ENCODE data around the gene BTG2.

BTG2 gene

DNA sequence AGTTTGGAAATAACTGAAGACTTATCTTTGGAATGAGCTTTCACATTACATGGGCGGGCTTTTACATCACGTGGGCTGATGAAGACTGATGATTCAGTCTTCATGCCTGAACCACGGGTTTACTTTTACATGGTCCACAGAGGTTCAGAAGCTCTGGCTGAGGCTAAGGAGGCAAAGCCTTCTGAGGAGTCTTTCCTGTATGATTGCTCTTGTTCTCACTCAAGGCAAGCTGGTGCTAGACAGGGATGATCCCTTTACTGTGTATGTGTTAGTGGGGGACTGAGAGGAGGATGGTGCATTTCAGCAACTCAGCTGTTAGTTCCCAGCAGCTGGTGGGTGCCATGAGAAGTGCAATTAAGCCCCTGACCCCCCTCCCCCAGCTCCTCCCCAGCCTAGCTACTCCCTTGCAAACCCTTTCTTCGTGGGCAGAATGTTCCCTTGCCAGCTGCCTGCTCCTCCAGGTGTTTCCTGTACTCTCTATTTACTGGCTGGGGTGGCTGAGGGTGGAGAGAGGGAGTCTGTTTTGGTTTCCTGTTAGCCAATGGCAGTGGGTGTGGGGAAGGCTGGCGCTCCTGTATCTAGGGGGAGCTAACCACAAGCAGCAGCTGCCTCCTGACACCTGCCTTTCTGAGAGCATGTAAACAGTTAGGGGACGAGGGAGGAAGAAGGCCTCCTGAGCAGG lies 15.4 kb downstream of the BTG2 start:
- peak in 1 of 2 experiments; percentile 48 for DNase-seq

DNA sequence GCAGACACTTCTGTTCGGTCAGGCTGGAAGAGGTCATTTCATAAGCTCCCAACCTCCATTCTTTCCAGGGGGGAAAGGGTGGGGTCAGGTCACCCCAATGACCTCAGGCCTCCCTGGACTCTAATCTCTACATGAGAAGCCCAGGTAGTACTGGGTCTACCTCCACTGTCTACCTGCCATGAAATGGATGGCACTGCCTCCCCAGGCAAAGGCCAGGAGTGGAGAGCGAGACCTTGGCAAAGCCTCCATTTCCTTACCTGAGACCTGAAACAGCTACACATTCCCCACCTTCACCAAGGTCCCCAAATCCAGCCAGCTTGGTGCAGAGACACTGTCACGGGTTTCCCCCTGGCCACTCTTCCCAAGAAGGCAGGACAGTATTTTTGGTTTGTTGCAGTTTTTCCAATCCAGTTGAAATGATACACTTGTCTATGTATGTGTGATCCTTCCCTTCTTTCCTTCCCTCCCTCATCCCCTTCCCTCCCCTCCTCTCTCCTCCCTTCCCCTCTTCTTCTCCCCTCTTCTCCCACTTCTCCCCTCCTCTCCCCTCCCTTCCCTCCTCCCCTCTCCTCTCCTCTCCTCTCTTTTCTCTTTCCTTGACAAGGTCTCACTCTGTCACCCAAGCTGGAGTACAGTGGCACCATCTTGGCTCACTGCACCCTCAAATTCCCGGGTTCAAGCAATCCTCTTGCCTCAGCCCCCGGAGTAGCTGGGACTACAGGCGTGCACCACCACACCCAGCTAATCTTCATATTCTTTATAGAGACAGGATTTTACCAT lies 16.1 kb downstream of the BTG2 start:
- no peak for DNase-seq

DNA sequence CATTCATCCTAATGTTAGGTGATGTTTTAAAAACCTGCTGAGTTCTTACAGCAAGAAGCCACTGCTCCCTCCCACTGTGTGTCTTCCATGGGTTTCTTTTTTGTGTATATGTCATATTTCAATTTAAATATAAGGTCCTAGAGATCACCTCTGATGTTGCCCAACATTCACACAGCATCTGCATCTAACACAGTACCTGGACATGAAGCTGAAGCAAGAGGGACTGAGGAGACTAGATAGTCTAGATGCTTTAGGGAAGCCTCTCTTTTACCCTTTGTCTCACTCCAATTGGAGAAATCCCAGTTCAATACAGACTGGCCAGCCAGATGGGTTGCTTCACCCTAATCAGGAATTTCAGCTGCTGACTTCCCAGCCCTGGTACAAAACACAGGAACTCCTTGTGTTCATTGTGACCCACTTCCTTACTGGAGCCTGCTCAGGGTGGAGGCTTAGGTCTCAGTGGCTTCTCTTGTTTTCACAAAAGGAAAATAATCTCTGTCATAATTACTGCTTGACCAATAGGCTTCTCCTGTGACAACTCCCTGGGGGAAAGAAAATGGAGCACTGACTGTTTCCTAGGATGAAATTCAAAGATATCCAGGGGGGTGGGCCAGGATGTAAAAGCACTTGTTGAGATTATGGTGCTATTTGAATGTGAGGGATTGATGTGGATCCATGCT lies 17.3 kb downstream of the BTG2 start:
- DNase-seq, result no peak

DNA sequence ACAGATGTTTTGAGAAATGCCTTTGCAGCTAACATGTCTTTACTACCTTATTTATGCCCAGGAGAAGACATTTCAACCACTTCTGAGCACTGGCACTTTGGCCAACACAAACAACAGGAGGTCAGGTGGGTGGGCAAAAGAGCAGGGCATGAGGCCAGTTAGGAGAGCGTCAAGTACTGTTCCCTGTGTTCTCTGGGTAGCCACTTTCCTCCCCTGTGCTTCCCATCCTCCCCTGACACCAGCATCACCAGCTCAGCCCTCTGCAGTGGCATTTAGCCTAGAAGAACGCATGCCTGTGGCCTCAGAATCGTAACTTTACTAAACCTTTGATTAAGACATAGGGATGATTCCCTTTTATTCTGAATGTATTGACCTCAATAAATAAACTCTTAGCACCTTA lies 18.3 kb downstream of the BTG2 start:
- DNase-seq, result no peak

DNA sequence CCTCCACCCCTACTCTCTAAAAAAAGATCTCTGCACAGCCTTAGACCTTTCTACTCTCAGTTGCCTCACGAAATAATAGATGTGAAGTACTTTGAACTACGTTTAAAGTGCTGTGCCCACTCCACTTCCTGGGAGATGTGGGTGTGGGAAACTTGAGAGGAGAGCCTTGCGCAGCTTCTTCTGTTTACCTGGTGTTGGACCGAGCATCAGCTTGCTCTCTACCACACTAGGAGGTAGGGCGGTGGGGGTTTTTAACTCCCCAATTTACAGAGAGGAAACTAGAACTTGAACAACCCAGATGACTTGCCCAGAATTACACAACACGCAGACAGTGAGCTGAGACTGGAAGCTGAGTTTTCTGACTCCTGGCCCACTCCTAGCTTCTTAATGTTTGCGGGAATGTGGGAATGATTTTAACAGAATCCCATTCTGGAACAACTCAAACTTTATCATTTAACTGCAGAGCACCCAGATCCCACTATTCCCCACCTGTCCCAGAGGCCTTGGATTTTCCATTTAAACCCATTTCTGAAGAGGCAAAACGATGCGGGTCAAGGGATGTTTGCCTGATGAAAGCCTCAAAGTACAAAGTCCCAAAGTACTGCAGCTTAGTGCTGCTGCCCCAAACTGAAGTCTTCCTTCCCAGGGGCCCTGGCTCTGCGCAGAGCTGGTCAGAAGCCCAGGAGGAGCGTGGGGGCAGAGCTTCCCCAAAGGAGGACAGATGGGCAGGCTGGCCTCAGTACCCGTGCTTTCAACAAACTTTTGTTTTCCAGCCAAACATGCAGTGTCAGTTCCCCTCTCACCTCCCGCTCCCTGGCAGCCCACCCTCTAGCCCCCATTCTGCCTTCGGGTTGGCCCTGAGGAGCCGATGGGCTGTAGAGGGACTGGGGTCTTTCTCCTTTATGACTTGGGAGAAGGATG lies 19.0 kb downstream of the BTG2 start:
- peak; percentile 43 to 55 for DNase-seq

DNA sequence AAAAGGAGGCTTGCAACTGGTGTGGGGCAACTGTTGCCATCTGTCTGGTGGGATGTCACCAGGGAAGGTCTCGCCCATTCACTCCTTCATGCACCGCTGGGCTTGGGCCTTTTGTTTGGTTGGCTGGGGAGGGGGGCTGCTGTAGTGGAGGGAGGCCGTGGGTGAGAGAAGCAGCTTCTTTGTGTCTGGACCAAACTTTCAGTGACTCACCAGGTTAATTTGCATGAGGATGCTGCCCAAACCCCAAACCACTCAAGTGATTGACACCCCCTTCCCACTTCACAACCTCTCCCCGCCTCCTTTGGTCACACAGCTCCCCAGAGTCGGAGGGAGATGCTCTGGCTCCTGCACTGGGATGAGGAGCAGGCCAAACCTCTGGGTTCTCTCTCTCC lies 19.7 kb downstream of the BTG2 start:
- DNase-seq, result peak; percentile 59 to 70

DNA sequence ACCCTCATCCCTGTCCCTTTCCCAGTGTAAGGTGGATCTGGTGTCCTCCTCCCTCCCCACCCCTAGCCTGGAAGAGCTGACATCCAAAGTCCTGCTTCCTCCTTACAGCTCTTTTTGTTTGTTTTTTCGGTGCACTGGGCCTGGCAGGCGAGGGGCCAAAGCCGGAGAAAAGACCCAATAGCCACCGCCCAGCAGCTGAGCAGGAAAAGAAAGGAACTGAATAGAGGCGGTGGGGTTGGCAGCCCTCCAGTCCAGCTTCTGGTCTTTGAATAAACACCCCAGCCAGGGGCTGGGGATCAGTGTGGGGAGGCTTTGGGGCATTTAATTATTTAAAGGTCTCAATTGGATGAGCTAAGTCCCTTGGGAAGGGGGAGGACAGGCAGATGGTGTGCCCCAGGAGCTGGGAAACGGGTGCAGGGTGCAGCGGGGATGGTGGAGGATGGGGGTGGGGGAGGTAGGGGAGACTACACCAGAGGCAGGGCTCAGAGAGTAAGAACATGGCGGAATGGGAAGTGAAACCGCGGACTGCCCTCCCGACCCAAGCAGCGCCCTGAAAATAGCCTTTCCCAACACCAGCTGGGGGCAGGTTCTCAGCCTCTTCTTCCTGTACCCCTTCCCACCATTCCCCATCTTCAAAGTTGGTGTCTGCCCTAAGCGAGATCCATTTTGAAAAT lies 20.2 kb downstream of the BTG2 start:
- no peak for DNase-seq

DNA sequence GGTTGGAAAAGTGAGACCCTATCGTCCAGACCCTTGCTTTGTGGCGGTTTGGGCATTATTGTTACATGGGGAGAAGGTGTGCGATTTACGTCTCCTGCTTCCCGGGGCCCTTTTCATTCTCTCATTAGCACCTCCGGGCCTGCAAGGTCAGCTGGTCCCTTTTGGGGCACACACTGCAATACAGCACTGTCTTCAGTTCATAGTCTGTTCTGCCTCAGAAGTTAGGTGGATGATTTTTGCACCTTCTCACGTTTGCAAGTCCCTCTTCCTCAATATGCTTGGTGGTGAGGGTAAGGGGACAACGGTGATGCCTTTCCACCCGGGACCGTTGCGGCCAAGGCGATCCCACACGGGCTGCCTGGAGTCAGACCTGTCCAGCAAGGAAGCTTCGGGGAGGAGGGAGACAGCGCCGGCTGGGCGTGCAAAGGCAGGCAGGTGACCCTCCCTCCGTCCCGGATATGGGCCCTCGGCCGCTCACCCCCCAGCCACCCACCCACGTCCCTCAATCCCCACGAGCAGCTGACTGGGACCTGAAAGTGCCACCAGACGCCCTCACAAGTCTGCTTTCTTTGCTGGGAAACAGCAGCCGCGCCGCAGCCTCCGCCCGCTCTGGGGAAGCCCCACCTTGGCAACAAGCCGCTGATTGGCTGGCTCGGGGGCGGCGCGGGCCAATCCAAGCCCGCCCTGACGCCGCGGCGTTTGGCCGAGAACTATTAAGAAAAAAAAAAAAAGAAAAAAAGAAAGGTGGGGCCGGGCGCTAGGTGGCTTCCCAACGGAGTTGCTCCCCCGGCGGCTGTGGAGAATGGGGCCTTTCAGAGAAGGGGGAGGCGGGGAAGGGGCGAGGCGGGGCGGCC lies 21.7 kb downstream of the BTG2 start:
- DNase-seq, result peak; percentile 92 to 94

DNA sequence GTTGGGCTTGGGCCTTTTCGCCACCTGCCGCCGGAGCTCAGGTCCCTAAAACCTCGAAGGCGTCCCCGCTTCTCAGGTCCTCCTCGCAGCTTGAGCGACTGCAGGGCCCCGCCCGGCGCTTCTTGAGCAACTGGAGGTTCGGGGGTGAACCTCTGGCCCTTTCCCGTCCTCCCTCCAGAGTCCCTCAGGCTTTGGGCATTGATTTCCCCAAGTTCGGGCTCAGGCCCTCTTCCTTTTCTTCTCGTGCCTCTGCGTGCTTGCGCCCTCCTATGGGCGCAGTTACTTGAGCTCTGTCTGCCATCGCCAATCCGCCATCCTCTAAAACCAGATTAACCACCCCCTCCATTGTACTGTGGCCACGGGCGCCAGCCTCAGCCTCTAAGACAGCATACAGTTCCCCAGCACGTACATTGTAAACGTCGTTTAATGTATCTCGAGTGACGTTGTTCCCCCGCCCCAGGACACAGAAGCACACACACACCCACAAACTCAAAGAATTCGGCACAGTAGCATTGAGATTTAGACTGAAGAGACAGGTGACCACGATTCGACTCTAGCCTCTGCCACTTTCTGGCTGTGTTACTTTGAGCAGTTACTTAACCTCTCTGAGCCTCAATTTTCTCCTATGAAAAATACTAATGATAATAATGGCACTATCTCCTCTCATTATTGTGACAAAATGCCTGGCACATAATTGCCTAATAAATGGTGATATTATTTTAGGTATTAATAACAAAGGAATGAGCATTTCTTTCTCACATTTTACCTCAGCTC lies 22.6 kb downstream of the BTG2 start:
- DNase-seq, result peak; percentile 61 to 68

DNA sequence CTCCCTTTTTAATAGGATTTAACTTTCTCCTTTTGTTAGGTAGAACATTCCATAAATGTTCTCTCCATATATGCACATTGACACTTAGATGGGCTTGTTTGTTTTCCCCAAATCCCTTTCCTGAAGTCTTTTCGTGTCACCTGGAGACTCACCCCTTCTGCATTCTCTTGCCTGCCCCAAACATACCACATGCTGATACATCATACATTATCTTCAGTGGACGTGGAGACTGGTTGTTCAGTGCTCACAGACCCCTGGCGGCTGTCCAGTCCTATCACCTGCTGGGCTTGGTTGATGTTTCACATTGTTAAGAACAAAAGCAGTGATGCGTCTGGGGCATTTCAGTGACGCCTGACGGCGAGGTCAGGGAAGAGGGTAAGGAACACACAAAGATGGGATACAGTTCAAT lies 23.4 kb downstream of the BTG2 start:
- no peak for DNase-seq

DNA sequence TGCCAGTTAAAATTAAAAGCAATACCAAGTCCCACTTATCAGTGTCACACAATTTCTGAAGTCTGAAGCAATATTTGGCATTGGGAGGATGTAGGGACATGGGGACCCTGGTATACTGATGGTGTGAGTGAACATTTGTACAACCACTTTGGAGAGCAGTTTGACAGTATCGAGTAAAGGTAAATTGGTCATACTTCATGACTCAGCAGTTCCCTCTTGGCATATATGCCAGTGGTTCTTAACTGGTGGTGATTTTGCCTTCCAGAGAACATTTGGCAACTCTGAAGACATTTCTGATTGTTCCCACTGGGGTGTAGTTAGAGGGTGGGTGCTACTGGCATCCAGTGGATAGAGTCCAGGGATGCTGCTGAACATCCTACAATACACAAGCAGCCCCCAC lies 25.9 kb downstream of the BTG2 start:
- no peak for DNase-seq

DNA sequence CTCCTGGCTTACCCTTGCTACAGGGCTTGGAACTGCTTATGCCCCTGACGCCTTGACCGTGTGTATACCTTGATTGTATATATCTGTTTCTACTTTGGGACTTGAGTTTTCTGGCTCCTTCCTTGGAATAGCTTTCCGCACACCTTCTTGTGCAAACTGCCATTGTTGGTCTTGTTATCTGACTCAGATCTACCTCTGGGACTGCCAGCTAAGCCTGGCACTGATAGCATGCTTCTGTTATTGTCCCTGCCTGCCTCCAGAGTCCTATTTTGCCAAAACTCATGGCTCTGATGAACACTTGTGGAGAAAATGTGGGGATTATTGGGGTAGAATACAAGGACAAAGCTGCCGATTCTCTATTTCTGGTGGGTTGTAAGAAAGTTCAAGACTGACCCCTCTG lies 30.2 kb downstream of the BTG2 start:
- no peak for DNase-seq

DNA sequence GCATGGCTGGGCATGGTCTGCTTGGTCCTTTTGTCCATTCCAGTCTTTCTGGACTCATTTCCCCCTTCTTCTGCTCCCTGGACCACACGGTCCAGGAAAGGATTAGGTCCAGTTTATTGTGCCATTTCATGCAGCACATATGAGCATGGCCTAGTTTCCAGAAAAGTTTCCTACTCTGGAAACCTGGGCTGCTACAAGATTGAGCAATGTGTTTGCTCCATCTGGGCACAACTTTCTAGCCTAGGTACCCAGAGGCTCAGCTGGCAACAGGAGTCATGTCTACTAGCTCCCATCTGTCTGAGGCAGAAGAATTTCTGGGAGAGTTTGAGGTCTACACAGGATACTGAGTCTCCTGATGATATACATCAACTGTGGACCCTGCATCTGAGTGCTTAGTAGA lies 30.8 kb downstream of the BTG2 start:
- no peak for DNase-seq

DNA sequence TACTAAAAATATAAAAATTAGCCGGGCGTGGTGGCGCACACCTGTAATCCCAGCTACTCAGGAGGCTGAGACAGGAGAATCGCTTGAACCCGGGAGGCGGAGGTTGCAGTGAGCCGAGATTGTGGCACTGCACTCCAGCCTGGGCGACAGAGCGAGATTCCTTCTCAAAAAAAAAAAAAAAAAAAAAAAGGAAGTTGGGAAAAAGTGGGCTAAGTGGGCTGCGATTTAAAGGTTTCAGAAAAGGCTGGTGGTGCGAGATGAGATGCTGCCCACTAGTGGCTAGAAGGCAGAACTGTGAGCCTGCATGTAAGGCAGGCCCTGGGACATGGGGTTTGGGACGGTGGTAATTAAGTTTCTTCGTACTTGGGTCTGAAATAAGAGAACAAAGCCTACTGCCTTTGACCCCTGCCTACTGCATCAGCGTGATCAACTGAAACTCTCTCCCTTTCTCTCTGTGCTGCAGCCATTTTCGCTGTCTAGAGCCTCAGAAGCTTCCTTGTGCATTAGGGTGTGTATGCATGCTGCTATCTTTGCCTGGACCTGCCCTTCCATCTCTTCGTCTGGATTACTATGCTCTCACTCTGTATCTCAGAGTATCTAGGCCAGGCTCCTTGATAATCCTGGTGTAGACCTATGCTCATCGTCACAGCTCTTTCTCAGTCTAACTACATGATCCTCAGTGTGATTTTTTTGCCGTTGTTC lies 33.2 kb downstream of the BTG2 start:
- peak; percentile 62 to 65 for DNase-seq

DNA sequence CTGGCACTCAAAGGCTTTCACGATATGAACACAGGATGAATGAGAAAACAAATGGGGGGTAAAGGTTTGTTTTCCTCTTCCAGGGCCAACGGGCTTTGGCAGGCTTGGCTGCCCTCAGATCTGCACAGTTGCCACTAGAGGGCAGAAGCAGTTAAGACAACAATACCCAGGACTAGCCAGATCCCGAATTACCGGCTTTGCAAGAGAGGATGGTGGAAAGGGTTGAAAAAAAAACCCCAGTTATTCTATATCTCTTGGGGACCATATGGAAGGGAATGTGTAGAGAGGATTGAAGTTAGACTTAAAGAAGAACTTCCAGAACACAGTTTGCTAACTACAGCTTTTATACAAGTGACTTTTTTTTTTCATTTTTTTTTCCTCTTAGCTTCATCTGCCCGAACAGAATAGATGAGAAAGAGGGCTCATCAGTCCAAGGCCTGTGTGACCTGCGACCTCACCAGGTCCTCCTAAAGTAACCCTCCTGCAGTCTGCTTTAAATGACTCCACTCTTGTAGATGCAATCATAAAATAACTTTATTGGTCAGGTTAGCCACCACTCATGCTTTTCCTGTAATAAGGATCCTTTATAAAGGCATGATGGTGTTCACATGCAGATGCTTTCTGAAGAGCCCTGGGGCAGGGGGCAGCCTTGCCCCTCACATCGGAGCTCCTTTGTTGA lies 34.9 kb downstream of the BTG2 start:
- DNase-seq, result peak; percentile 54 to 68

DNA sequence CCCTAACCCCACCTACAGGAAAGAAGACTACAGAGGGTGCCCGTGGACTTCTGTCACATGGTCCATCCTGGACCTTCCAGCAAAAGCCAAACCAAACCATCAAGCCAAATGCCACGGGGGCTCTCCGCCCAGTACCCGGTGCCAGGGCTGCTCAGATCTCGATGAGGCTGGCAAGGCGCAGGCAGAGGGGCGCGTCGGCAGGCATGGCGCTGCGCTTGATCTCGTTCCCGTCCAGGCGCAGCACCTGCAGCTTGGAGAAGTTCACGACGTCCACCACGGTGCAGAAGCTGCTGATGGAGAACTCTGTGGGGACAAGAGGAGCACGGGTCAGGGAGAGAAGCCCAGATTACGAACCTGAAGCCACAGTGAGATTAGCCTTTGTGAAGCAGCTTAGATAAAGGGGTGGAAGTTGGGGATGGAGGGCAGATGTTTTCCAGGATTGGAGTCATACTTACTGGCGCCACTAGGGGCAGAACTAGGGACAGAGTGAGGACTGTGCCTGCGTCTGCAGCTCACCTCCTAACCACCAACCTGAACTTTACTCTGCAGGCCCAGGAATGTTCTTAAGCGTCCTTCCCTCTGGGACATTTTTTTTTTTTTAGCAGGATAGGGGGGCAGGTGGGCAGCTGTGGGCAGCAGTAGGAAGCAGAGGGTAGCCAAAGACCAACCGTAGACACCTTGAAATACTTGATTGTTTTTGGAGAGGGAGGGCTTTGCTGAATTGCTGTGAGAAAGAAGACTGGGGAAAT lies 37.0 kb downstream of the BTG2 start:
- peak; percentile 51 to 66 for DNase-seq

DNA sequence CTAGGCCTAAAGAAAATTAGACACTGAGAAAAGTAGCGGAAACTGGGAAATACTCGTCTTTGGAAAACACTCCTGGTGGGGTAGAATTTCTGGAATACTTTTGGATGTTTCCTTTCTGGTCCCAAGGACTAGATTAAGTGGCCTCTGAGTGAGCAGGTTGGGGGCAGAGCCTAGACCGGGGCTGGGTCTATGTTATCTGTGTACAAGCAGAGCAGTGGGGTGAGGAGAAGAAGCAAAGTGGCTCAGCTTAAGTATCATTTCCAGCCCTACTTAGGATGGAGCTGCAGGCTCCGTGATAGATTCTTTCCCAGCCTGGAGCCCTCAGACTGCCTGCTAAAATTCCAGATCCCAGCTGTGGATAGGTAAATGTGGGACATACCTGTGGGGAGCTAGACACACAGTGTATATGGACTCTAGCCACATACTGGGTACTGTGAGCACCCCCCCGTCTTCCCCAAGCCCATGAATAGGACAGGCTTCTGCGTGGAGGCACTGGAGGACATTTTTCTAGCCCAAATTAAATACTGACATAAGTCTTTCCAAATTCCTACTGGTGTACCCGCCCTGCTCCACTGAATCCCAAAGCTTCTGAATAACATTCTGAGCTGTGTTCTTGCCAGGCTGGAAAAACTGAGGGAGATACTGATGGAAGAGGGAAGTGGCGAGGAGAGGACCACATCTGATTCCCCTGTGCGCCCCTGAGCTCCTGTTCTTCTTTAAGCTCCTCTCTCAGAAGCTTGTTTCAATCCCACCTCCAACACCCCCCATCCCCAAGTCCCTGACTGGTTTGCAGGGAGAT lies 38.8 kb downstream of the BTG2 start:
- DNase-seq, result no peak
